IMR-90 (cell line): ENCODE results near the gene NMT1. TPM values are rescaled to one million over a fixed set of nuclear protein-coding genes. Genes with fewer than 3 reads are reported as not detected.

Experiments used
- ATAC-seq: fragments of 200-7000 bp; cut with Tn5 transposase; 2 replicates; pipeline ENCODE4 v1.9.1; 2020; ENCODE audit warnings: low read depth, mild to moderate bottlenecking, moderate library complexity
- BruUV-seq: library from RNA; stranded (reverse); fragments of 400-500 nt; replicated peaks from 2 replicates; lab custom pipeline; 2021; lab: Mats Ljungman, UMichigan
- CTCF ChIA-PET: fragments of 300-600 bp; formaldehyde crosslinking; extraction: SDS; loops from one replicate; lab custom pipeline; 2021; ENCODE audit warnings: antibody characterized with exemption; lab: Yijun Ruan, JAX
- POLR2A ChIA-PET: fragments of 300-600 bp; sonication (Branson Sonifier 250); formaldehyde crosslinking; loops from one replicate; lab custom pipeline; 2022; ENCODE audit warnings: antibody characterized with exemption; ENCODE audit not compliant: unreplicated experiment; lab: Charles Lee
- DNase-seq: peaks from one replicate; pipeline ENCODE4 v3.0.0; 2013
- H2AFZ ChIP-seq: replicated peaks from 2 replicates; pipeline ENCODE3; 2013; ENCODE audit warnings: low read length, mild to moderate bottlenecking; ENCODE audit not compliant: poor library complexity
- H2AK5ac ChIP-seq: 2 replicates; pipeline ENCODE4 v1.6.1; 2013; ENCODE audit warnings: low read depth, low read length, inconsistent platforms
- H2AK9ac ChIP-seq: replicated peaks from 2 replicates; pipeline ENCODE3; 2013; ENCODE audit warnings: mild to moderate bottlenecking, low read depth, low read length, moderate library complexity; ENCODE audit not compliant: poor library complexity
- H2BK120ac ChIP-seq: 2 replicates; pipeline ENCODE4 v1.6.1; 2013; ENCODE audit warnings: low read depth, low read length, inconsistent platforms
- H2BK15ac ChIP-seq: 3 replicates; pipeline ENCODE4 v1.6.1; 2013; ENCODE audit warnings: low read depth, low read length, inconsistent platforms
- H2BK20ac ChIP-seq: 2 replicates; pipeline ENCODE4 v1.6.1; 2013; ENCODE audit warnings: low read depth, mild to moderate bottlenecking, inconsistent platforms, low read length, moderate library complexity
- H2BK5ac ChIP-seq: 2 replicates; pipeline ENCODE4 v1.6.1; 2013; ENCODE audit warnings: mild to moderate bottlenecking, low read depth, low read length, inconsistent platforms; ENCODE audit not compliant: poor library complexity, severe bottlenecking
- H3K14ac ChIP-seq: replicated peaks from 2 replicates; pipeline ENCODE4 v1.6.1; 2013; ENCODE audit warnings: low read depth, low read length, inconsistent platforms
- H3K18ac ChIP-seq: 2 replicates; pipeline ENCODE4 v1.6.1; 2013; ENCODE audit warnings: low read depth, low read length, control low read depth
- H3K23ac ChIP-seq: 2 replicates; pipeline ENCODE4 v1.6.1; 2013; ENCODE audit warnings: low read depth, low read length, inconsistent platforms
- H3K27ac ChIP-seq: 2 replicates; pipeline ENCODE4 v1.5.1; 2013; ENCODE audit warnings: mild to moderate bottlenecking, control low read depth, low read length; ENCODE audit not compliant: insufficient read depth
- H3K27me3 ChIP-seq: 2 replicates; pipeline ENCODE4 v1.6.1; 2013; ENCODE audit warnings: low read length; ENCODE audit not compliant: control insufficient read depth, insufficient read depth
- H3K36me3 ChIP-seq: 2 replicates; pipeline ENCODE4 v1.6.1; 2013; ENCODE audit warnings: low read length, mixed read lengths; ENCODE audit not compliant: control insufficient read depth, insufficient read depth
- H3K4ac ChIP-seq: 2 replicates; pipeline ENCODE4 v1.6.1; 2013; ENCODE audit warnings: low read depth, low read length, inconsistent platforms
- H3K4me1 ChIP-seq: 2 replicates; pipeline ENCODE4 v1.6.1; 2013; ENCODE audit warnings: low read length, mixed read lengths; ENCODE audit not compliant: control insufficient read depth, insufficient read depth
- H3K4me2 ChIP-seq: 2 replicates; pipeline ENCODE4 v1.6.1; 2013; ENCODE audit warnings: low read depth, mild to moderate bottlenecking, control low read depth, low read length, moderate library complexity
- H3K4me3 ChIP-seq: 2 replicates; pipeline ENCODE4 v1.5.1; 2013; ENCODE audit warnings: low read depth, mild to moderate bottlenecking, control low read depth, low read length, moderate library complexity; ENCODE audit not compliant: insufficient read depth
- H3K56ac ChIP-seq: 2 replicates; pipeline ENCODE4 v1.6.1; 2013; ENCODE audit warnings: low read length, inconsistent platforms; ENCODE audit not compliant: insufficient read depth; ENCODE audit errors: extremely low read depth
- H3K79me1 ChIP-seq, 2 experiments: 2 replicates each; pipeline ENCODE4 v1.6.1; 2013; ENCODE audit warnings: low read length in 2 of 2, inconsistent platforms in 1 of 2, low read depth in 1 of 2
- H3K9ac ChIP-seq: 2 replicates; pipeline ENCODE4 v1.6.1; 2013; ENCODE audit warnings: low read depth, low read length, control low read depth
- H3K9me1 ChIP-seq: 2 replicates; pipeline ENCODE4 v1.6.1; 2013; ENCODE audit warnings: low read length, inconsistent platforms; ENCODE audit not compliant: insufficient read depth
- H3K9me3 ChIP-seq: 2 replicates; pipeline ENCODE4 v1.6.1; 2013; ENCODE audit warnings: low read length; ENCODE audit not compliant: control insufficient read depth, insufficient read depth
- H4K20me1 ChIP-seq: 2 replicates; pipeline ENCODE4 v1.6.1; 2013; ENCODE audit warnings: low read length, inconsistent platforms; ENCODE audit not compliant: insufficient read depth
- H4K5ac ChIP-seq: 2 replicates; pipeline ENCODE4 v1.6.1; 2013; ENCODE audit warnings: mild to moderate bottlenecking, low read depth, low read length, control low read depth
- H4K8ac ChIP-seq, 2 experiments: 2 replicates each; pipeline ENCODE4 v1.6.1; 2013; ENCODE audit warnings: low read depth in 2 of 2, low read length in 2 of 2, control low read depth in 1 of 2, inconsistent platforms in 1 of 2
- H4K91ac ChIP-seq: 2 replicates; pipeline ENCODE4 v1.6.1; 2013; ENCODE audit warnings: low read depth, low read length, inconsistent platforms; ENCODE audit not compliant: insufficient read depth
- BHLHE40 ChIP-seq: fragments of 150-350 bp; IDR thresholded peaks from 2 replicates; pipeline ENCODE4 v1.6.1; 2016; ENCODE audit warnings: mild to moderate bottlenecking, low read depth, low read length
- CEBPB ChIP-seq: IDR thresholded peaks from 2 replicates; pipeline ENCODE4 v1.6.1; 2012; ENCODE audit warnings: low read depth, low read length, improper control_type of control experiment
- CHD1 ChIP-seq: IDR thresholded peaks from 2 replicates; pipeline ENCODE4 v1.6.1; 2012; ENCODE audit warnings: low read depth, low read length, improper control_type of control experiment
- FOS ChIP-seq: fragments of 150-350 bp; IDR thresholded peaks from 2 replicates; pipeline ENCODE4 v1.6.1; 2016; ENCODE audit warnings: low read depth, low read length
- MAZ ChIP-seq: IDR thresholded peaks from 2 replicates; pipeline ENCODE4 v1.6.1; 2012; ENCODE audit warnings: low read depth, mild to moderate bottlenecking, low read length, improper control_type of control experiment, moderate library complexity, borderline replicate concordance
- MXI1 ChIP-seq: IDR thresholded peaks from 2 replicates; pipeline ENCODE4 v1.6.1; 2012; ENCODE audit warnings: low read depth, mild to moderate bottlenecking, low read length, moderate library complexity, borderline replicate concordance
- POLR2A ChIP-seq: IDR thresholded peaks from 2 replicates; pipeline ENCODE4 v1.6.1; 2012; ENCODE audit warnings: mild to moderate bottlenecking, low read depth, low read length
- RAD21 ChIP-seq: IDR thresholded peaks from 2 replicates; pipeline ENCODE4 v1.6.1; 2012; ENCODE audit warnings: low read length, improper control_type of control experiment
- RCOR1 ChIP-seq: IDR thresholded peaks from 2 replicates; pipeline ENCODE4 v1.6.1; 2012; ENCODE audit warnings: mild to moderate bottlenecking, low read length, improper control_type of control experiment; ENCODE audit not compliant: insufficient replicate concordance
- RFX5 ChIP-seq: IDR thresholded peaks from 2 replicates; pipeline ENCODE4 v1.8.0; 2012; ENCODE audit warnings: low read depth, mild to moderate bottlenecking, low read length, moderate library complexity
- SMC3 ChIP-seq: fragments of 150-350 bp; IDR thresholded peaks from 2 replicates; pipeline ENCODE4 v1.6.1; 2016; ENCODE audit warnings: low read depth, mild to moderate bottlenecking, antibody characterized with exemption, low read length, moderate library complexity
- WGBS, 2 experiments: methylation state at CpG; one replicate each; pipeline versions ENCODE4 v1.1.5 to v1.1.7; 2013; ENCODE audit warnings: missing lambda C conversion rate in 2 of 2; ENCODE audit not compliant: insufficient read length in 1 of 2; ENCODE audit errors: extremely low coverage in 2 of 2; 5-methylcytosine and 5-hydroxymethylcytosine counted together
- dilution Hi-C: fragments of 300-500 bp; cut with HindIII; formaldehyde crosslinking; loops from one replicate; pipeline ENCODE4 v1.14.3; 2018; ENCODE audit warnings: low sequenced_read_pairs; ENCODE audit not compliant: unreplicated experiment
- in situ Hi-C: fragments of 300-500 bp; cut with MboI; formaldehyde crosslinking; loops from 3 replicates; pipeline ENCODE4 v1.14.3; 2019; ENCODE audit warnings: low sequenced_read_pairs, inconsistent platforms, mixed read lengths
- intact Hi-C: fragments of 100-400 bp; cut with micrococcal nuclease; formaldehyde crosslinking; loops from 2 replicates; pipeline ENCODE4 v1.10.0; 2022
- polyA plus RNA-seq, 3 experiments: library from polyadenylated mRNA; depleted of rRNA; stranded (reverse); fragments of >200 nt; gene quantifications; 2 replicates each; pipeline ENCODE4 v1.2.3, GENCODE V29; 2012; ENCODE audit warnings: low replicate concordance in 1 of 3
- total RNA-seq: library from RNA; depleted of rRNA; stranded (reverse); fragments of >200 nt; gene quantifications from 2 replicates; pipeline ENCODE4 v1.2.3, GENCODE V29; 2012
- TF ChIP-seq, protein P1 (sequence below): fragments of 150-350 bp; IDR thresholded peaks from 2 replicates; pipeline ENCODE4 v1.6.1; 2017; ENCODE audit warnings: mild to moderate bottlenecking, antibody characterized with exemption, low read length, low read depth
- TF ChIP-seq, protein P2 (sequence below): conservative IDR thresholded peaks from 2 replicates; pipeline ENCODE4 v1.5.1; 2012; ENCODE audit warnings: mild to moderate bottlenecking, low read depth, low read length, improper control_type of control experiment
- TF ChIP-seq, protein P3 (sequence below): fragments of 150-350 bp; IDR thresholded peaks from 2 replicates; pipeline ENCODE4 v1.6.1; 2016; ENCODE audit warnings: low read depth, mild to moderate bottlenecking, low read length, moderate library complexity, borderline replicate concordance

NMT1 gene
- total and polyA plus RNA-seq, 2 of the 4 experiments (the other 2 are of a cell fraction) = 38.0 to 60.6 TPM

DNA sequence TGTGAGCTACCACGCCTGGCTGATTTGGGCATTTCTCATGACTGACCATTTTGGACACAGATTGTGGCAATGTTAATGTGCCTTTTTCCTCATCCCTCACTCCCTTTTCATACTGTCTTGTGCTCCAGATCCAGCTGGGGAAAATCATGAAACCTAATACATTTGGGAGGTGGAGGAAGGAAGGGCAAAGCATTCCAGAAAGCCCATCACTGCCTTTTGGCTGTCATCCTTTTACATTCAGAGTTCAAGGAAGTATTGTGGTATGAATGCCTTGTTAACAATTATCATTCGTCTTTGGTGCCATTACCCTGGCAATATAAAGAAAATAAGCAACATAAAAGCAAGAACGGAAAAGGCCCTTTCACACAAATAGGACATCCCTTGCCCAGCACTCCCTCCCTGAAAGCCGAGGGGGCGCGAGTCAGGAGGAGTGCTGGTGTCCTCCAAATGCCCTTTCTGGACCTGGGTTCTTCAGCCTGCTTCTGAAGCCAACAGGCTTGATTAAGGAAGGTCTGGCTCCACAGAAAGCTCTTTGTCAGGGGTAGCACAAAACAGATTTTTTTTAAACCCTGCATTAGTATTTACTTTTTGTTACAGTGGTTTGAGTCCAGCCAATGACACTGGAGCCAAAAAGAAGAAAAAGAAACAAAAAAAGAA is 20.1 kb downstream of the NMT1 start:
- peaks cover 2% of the 10 kb centered on the region; the same call in 1 of the 2 replicates for H3K9me1 ChIP-seq
- no peaks in the 10 kb centered on the region for H3K27me3 ChIP-seq
- POLR2A ChIA-PET = interaction anchor here (0.6 kb wide), 1 partner anchor 30 kb away, joined by 3 read pairs; no protein-coding TSS in a partner anchor
- H3K4me3 ChIP-seq = no peak overlapping the region
- H3K79me1 ChIP-seq = peaks cover 23 to 62% of the 10 kb centered on the region in 2 experiments
- no peak overlapping the region; the same call in 1 of the 2 replicates for H3K4me2 ChIP-seq
- peak overlapping the region; percentile 96; the same call in 1 of the 2 replicates for H3K27ac ChIP-seq
- peak; percentile 77 for ATAC-seq
- H3K18ac ChIP-seq = no peak overlapping the region; the same call in 1 of the 2 replicates
- H3K9ac ChIP-seq = no peak overlapping the region; the same call in 1 of the 2 replicates
- no peak overlapping the region for H4K8ac ChIP-seq
- H3K9me3 ChIP-seq = no peaks in the 10 kb centered on the region
- H4K91ac ChIP-seq = no peak overlapping the region
- intact Hi-C loops (no loop called here), dilution Hi-C loops (no loop called here), in situ Hi-C loops (no loop called here)
- BruUV-seq = no TSS peak
- H2AFZ ChIP-seq = no peak overlapping the region
- peaks cover 14% of the 10 kb centered on the region for H3K4me1 ChIP-seq
- H2BK120ac ChIP-seq = no peak overlapping the region
- H2AK9ac ChIP-seq = no peak overlapping the region
- no peak for DNase-seq
- H3K23ac ChIP-seq = no peak overlapping the region
- no peak overlapping the region for H3K56ac ChIP-seq
- peak overlapping the region; percentile 74; the same call in 1 of the 2 replicates for H4K5ac ChIP-seq
- CTCF ChIA-PET = no interaction called here
- H4K20me1 ChIP-seq = no peaks in the 10 kb centered on the region
- H3K36me3 ChIP-seq = peaks cover 29% of the 10 kb centered on the region
- TF ChIP-seq FOS (no peak), SMC3 (no peak), POLR2A (no peak), RCOR1 (no peak), MXI1 (no peak), BHLHE40 (no peak), MAZ (no peak), CEBPB (no peak), RAD21 (no peak), CHD1 (no peak), RFX5 (no peak)
- TF ChIP-seq, protein P1, sequence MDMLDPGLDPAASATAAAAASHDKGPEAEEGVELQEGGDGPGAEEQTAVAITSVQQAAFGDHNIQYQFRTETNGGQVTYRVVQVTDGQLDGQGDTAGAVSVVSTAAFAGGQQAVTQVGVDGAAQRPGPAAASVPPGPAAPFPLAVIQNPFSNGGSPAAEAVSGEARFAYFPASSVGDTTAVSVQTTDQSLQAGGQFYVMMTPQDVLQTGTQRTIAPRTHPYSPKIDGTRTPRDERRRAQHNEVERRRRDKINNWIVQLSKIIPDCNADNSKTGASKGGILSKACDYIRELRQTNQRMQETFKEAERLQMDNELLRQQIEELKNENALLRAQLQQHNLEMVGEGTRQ = no peak
- TF ChIP-seq, protein P2, sequence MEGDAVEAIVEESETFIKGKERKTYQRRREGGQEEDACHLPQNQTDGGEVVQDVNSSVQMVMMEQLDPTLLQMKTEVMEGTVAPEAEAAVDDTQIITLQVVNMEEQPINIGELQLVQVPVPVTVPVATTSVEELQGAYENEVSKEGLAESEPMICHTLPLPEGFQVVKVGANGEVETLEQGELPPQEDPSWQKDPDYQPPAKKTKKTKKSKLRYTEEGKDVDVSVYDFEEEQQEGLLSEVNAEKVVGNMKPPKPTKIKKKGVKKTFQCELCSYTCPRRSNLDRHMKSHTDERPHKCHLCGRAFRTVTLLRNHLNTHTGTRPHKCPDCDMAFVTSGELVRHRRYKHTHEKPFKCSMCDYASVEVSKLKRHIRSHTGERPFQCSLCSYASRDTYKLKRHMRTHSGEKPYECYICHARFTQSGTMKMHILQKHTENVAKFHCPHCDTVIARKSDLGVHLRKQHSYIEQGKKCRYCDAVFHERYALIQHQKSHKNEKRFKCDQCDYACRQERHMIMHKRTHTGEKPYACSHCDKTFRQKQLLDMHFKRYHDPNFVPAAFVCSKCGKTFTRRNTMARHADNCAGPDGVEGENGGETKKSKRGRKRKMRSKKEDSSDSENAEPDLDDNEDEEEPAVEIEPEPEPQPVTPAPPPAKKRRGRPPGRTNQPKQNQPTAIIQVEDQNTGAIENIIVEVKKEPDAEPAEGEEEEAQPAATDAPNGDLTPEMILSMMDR = no peak
- TF ChIP-seq, protein P3, sequence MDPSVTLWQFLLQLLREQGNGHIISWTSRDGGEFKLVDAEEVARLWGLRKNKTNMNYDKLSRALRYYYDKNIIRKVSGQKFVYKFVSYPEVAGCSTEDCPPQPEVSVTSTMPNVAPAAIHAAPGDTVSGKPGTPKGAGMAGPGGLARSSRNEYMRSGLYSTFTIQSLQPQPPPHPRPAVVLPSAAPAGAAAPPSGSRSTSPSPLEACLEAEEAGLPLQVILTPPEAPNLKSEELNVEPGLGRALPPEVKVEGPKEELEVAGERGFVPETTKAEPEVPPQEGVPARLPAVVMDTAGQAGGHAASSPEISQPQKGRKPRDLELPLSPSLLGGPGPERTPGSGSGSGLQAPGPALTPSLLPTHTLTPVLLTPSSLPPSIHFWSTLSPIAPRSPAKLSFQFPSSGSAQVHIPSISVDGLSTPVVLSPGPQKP = no peak
- H3K14ac ChIP-seq = no peak overlapping the region
- no peak overlapping the region for H2BK20ac ChIP-seq
- H2BK5ac ChIP-seq = no peak overlapping the region
- 79% methylated on average over 4 of the region's 6 CpGs; no CpG with 5 or more reads in 1 of the 2 experiments for WGBS, 2 experiments
- no peak overlapping the region; the same call in 1 of the 2 replicates for H2AK5ac ChIP-seq
- no peak overlapping the region for H3K4ac ChIP-seq
- no peak overlapping the region for H2BK15ac ChIP-seq
